NB4 (cell line): ENCODE results near the gene FAM50B.

Experiments used
- POLR2A ChIP-seq: IDR thresholded peaks from 2 replicates; pipeline ENCODE4 v1.6.1; 2011; ENCODE audit warnings: mild to moderate bottlenecking; ENCODE audit not compliant: insufficient read length; ENCODE audit errors: extremely low read depth
- TF ChIP-seq, protein P1 (sequence below): IDR thresholded peaks from one replicate; pipeline ENCODE4 v1.5.1; 2012; ENCODE audit warnings: low read depth, low read length

DNA sequence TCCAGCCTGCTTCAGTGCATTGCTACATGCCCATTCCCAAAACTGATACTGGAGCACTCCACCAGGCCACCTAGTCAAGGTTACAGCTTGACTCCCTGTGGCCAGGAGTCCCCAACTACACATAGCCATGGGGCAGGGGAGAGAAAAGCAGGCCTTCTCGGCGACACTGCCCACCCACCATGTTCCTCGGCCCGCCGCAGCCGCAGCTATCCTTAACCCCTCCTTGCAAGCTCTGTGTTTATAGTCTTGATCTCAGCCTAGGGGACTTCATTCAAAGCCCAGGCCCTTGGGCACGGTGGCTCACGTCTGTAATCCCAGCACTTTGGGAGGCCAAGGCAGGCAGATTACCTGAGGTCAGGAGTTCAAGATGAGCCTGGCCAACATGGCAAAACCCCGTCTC lies 39.2 kb upstream of the FAM50B start:
- TF ChIP-seq POLR2A: no peak
- TF ChIP-seq, protein P1, sequence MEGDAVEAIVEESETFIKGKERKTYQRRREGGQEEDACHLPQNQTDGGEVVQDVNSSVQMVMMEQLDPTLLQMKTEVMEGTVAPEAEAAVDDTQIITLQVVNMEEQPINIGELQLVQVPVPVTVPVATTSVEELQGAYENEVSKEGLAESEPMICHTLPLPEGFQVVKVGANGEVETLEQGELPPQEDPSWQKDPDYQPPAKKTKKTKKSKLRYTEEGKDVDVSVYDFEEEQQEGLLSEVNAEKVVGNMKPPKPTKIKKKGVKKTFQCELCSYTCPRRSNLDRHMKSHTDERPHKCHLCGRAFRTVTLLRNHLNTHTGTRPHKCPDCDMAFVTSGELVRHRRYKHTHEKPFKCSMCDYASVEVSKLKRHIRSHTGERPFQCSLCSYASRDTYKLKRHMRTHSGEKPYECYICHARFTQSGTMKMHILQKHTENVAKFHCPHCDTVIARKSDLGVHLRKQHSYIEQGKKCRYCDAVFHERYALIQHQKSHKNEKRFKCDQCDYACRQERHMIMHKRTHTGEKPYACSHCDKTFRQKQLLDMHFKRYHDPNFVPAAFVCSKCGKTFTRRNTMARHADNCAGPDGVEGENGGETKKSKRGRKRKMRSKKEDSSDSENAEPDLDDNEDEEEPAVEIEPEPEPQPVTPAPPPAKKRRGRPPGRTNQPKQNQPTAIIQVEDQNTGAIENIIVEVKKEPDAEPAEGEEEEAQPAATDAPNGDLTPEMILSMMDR: no peak
